HCT116 (cell line): ENCODE measurements around the gene HES2. TPM values are rescaled to one million over a fixed set of nuclear protein-coding genes. Genes with fewer than 3 reads are reported as not detected.

ENCODE experiments used
- ATAC-seq: fragments of 200-7000 bp; cut with Tn5 transposase; 2 replicates; pipeline ENCODE4 v1.9.1; 2020; ENCODE audit warnings: mild to moderate bottlenecking, moderate library complexity
- BruUV-seq: library from RNA; stranded (reverse); fragments of 400-500 nt; replicated peaks from 2 replicates; lab custom pipeline; 2021; lab: Mats Ljungman, UMichigan
- CTCF ChIA-PET: fragments of 300-600 bp; sonication (Branson Sonifier 250); formaldehyde crosslinking; loops from one replicate; lab custom pipeline; 2021; ENCODE audit warnings: antibody characterized with exemption; lab: Charles Lee
- POLR2A ChIA-PET: fragments of 300-600, 350-600 bp; sonication (Branson Sonifier 250); formaldehyde crosslinking; loops from one replicate; lab custom pipeline; 2021; ENCODE audit warnings: antibody characterized with exemption; lab: Charles Lee
- RAD21 ChIA-PET, 2 experiments: fragments of 300-600 bp; sonication (Branson Sonifier 250); formaldehyde crosslinking; loops; one replicate each; lab custom pipeline; 2023; ENCODE audit warnings: low total read pairs in 2 of 2; ENCODE audit not compliant: uncharacterized antibody in 2 of 2, unreplicated experiment in 2 of 2, low non-redundant PET in 1 of 2; lab: Charles Lee
- DNase-seq: peaks from one replicate; pipeline ENCODE4 v3.0.0-alpha.2; 2010; ENCODE audit warnings: low read depth, low spot score
- H2AFZ ChIP-seq: fragments of 200-600 bp; shearing (Covaris generic), sonication (generic); 2 replicates; pipeline ENCODE4 v1.6.1; 2017; ENCODE audit warnings: low read depth, mixed run types, mixed read lengths, antibody characterized with exemption, low read length; ENCODE audit not compliant: poor library complexity, severe bottlenecking
- H3K27ac ChIP-seq: 2 replicates; pipeline ENCODE4 v1.5.1; 2012; ENCODE audit warnings: low read depth, low read length
- H3K27me3 ChIP-seq: fragments of 200-600 bp; sonication (generic); 2 replicates; pipeline ENCODE4 v1.6.1; 2016; ENCODE audit warnings: mixed run types, low read length, mixed read lengths; ENCODE audit not compliant: insufficient read depth
- H3K36me3 ChIP-seq, 2 experiments: fragments of 200-500 bp in 1 of 2; fragments of 200-600 bp in 1 of 2; sonication (Bioruptor generic) in 1 of 2; sonication (generic) in 1 of 2; 2 replicates each; pipeline versions ENCODE4 v1.5.1 to v1.6.1; 2014 to 2016; ENCODE audit warnings: low read length in 2 of 2, inconsistent platforms in 1 of 2, mixed read lengths in 1 of 2, mixed run types in 1 of 2; ENCODE audit not compliant: insufficient read depth in 2 of 2, control insufficient read depth in 1 of 2
- H3K4me1 ChIP-seq, 2 experiments: fragments of 200-600 bp in 1 of 2; sonication (generic) in 1 of 2; 2 replicates each; pipeline versions ENCODE4 v1.5.1 to v1.6.1; 2012 to 2017; ENCODE audit warnings: low read length in 2 of 2, inconsistent platforms in 1 of 2, mild to moderate bottlenecking in 1 of 2, mixed read lengths in 1 of 2, mixed run types in 1 of 2, moderate library complexity in 1 of 2; ENCODE audit not compliant: insufficient read depth in 2 of 2, control insufficient read depth in 1 of 2
- H3K4me2 ChIP-seq: fragments of 200-600 bp; sonication (generic); 2 replicates; pipeline ENCODE4 v1.6.1; 2017; ENCODE audit warnings: mixed run types, low read length, mixed read lengths
- H3K4me3 ChIP-seq, 2 experiments: fragments of 200-600 bp in 1 of 2; sonication (generic) in 1 of 2; replicated peaks in 1 of 2; 2 replicates each; pipeline ENCODE4 v1.5.1; 2011 to 2016; ENCODE audit warnings: low read length in 2 of 2, control low read depth in 1 of 2, low read depth in 1 of 2, mild to moderate bottlenecking in 1 of 2, mixed read lengths in 1 of 2, mixed run types in 1 of 2
- H3K79me2 ChIP-seq: fragments of 200-600 bp; sonication (generic); 2 replicates; pipeline ENCODE4 v1.6.1; 2017; ENCODE audit warnings: mild to moderate bottlenecking, mixed run types, low read length, moderate library complexity, mixed read lengths; ENCODE audit not compliant: insufficient read depth
- H3K9ac ChIP-seq: fragments of 200-600 bp; sonication (generic); 2 replicates; pipeline ENCODE4 v1.6.1; 2016; ENCODE audit warnings: low read length, mixed read lengths
- H3K9me2 ChIP-seq: fragments of 200-600 bp; sonication (generic), shearing (Covaris generic); 2 replicates; pipeline ENCODE4 v1.6.1; 2017; ENCODE audit warnings: mixed run types, mild to moderate bottlenecking, moderate library complexity; ENCODE audit not compliant: insufficient read depth
- H3K9me3 ChIP-seq, 2 experiments: fragments of 200-500 bp in 1 of 2; fragments of 200-600 bp in 1 of 2; sonication (Bioruptor generic) in 1 of 2; sonication (generic) in 1 of 2; 2 replicates each; pipeline ENCODE4 v1.6.1; 2014 to 2017; ENCODE audit warnings: low read length in 2 of 2, mixed read lengths in 2 of 2, inconsistent platforms in 1 of 2, low read depth in 1 of 2, mild to moderate bottlenecking in 1 of 2, mixed run types in 1 of 2, moderate library complexity in 1 of 2; ENCODE audit not compliant: control insufficient read depth in 1 of 2, insufficient read depth in 1 of 2
- H4K20me1 ChIP-seq: fragments of 200-600 bp; sonication (generic), shearing (Covaris generic); 2 replicates; pipeline ENCODE4 v1.6.1; 2017; ENCODE audit warnings: mixed run types, mild to moderate bottlenecking, moderate library complexity; ENCODE audit not compliant: insufficient read depth
- ELF1 ChIP-seq: IDR thresholded peaks from 2 replicates; pipeline ENCODE4 v1.6.1; 2012; ENCODE audit warnings: low read depth, borderline replicate concordance
- FOSL1 ChIP-seq: IDR thresholded peaks from 2 replicates; pipeline ENCODE4 v1.6.1; 2012; ENCODE audit warnings: low read depth
- RAD21 ChIP-seq: IDR thresholded peaks from 2 replicates; pipeline ENCODE4 v1.6.1; 2012; ENCODE audit warnings: low read depth, mild to moderate bottlenecking
- ZFX ChIP-seq: fragments of 450-650 bp; IDR thresholded peaks from 2 replicates; pipeline ENCODE4 v1.6.1; 2017
- intact Hi-C: fragments of 100-400 bp; cut with micrococcal nuclease; formaldehyde crosslinking; loops from 2 replicates; pipeline ENCODE4 v1.10.0; 2022
- total RNA-seq: library from RNA; stranded (reverse); gene quantifications from one replicate; pipeline ENCODE4 v1.2.1, GENCODE V29; 2021; ENCODE audit not compliant: unreplicated experiment
- TF ChIP-seq, protein P1 (sequence below), 3 experiments: fragments of 200-600 bp in 1 of 3; sonication (generic) in 1 of 3; IDR thresholded peaks in 2 of 3; conservative IDR thresholded peaks in 1 of 3; 2 replicates each; pipeline ENCODE4 v1.5.1; 2012 to 2017; ENCODE audit warnings: low read depth in 2 of 3, low read length in 2 of 3, antibody characterized with exemption in 1 of 3, borderline replicate concordance in 1 of 3, control low read depth in 1 of 3, mild to moderate bottlenecking in 1 of 3, mixed read lengths in 1 of 3, mixed run types in 1 of 3, moderate library complexity in 1 of 3; ENCODE audit not compliant: insufficient read depth in 1 of 3
- TF ChIP-seq, protein P2 (sequence below): IDR thresholded peaks from 2 replicates; pipeline ENCODE4 v1.6.1; 2012
- TF ChIP-seq, protein P3 (sequence below): IDR thresholded peaks from 2 replicates; pipeline ENCODE4 v1.6.1; 2012; ENCODE audit warnings: low read depth

HES2 gene
- total RNA-seq, 1 experiment from 2014 or later = 8.4 TPM

GRCh38 chr1:6460301-6461050 is 40.8 kb upstream of the HES2 start:
- no peak overlapping the region for H3K4me2 ChIP-seq
- POLR2A ChIA-PET = interaction anchor here (0.7 kb wide), 1 partner anchor 57 kb away, joined by 4 read pairs; no protein-coding TSS in a partner anchor

More at GRCh38 chr1:6460301-6461050, 40.8 kb upstream of the HES2 start:
- ChIA-PET RAD21 (no interaction called here), CTCF (no interaction called here)
- H2AFZ ChIP-seq = no peak overlapping the region
- no peak overlapping the region for H3K4me3 ChIP-seq
- TSS peak; percentile 20 for BruUV-seq
- intact Hi-C loops = no loop called here
- peaks cover 3 to 10% of the 10 kb centered on the region in 2 experiments; a peak in 3 of 4 replicates for H3K4me1 ChIP-seq
- no peaks in the 10 kb centered on the region for H3K9me3 ChIP-seq
- H3K27me3 ChIP-seq = no peaks in the 10 kb centered on the region
- H3K79me2 ChIP-seq = no peaks in the 10 kb centered on the region
- no peaks in the 10 kb centered on the region for H3K9me2 ChIP-seq
- no peak for DNase-seq
- H3K9ac ChIP-seq = no peak overlapping the region
- no peak overlapping the region for H3K27ac ChIP-seq
- no peak for ATAC-seq
- peaks cover 3 to 11% of the 10 kb centered on the region in 2 experiments; a peak in 1 of 4 replicates for H3K36me3 ChIP-seq
- H4K20me1 ChIP-seq = no peaks in the 10 kb centered on the region
- no peak for TF ChIP-seq ZFX
- no peak for TF ChIP-seq ELF1
- TF ChIP-seq, protein P1, sequence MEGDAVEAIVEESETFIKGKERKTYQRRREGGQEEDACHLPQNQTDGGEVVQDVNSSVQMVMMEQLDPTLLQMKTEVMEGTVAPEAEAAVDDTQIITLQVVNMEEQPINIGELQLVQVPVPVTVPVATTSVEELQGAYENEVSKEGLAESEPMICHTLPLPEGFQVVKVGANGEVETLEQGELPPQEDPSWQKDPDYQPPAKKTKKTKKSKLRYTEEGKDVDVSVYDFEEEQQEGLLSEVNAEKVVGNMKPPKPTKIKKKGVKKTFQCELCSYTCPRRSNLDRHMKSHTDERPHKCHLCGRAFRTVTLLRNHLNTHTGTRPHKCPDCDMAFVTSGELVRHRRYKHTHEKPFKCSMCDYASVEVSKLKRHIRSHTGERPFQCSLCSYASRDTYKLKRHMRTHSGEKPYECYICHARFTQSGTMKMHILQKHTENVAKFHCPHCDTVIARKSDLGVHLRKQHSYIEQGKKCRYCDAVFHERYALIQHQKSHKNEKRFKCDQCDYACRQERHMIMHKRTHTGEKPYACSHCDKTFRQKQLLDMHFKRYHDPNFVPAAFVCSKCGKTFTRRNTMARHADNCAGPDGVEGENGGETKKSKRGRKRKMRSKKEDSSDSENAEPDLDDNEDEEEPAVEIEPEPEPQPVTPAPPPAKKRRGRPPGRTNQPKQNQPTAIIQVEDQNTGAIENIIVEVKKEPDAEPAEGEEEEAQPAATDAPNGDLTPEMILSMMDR (IDR thresholded peaks at IDR 0.05 in 2 of 3, conservative IDR thresholded peaks at IDR 0.05 in 1 of 3; ENCODE audit: borderline replicate concordance in 1 of 3, insufficient read depth in 1 of 3, low read depth in 2 of 3, low read length in 2 of 3) = no peak
- no peak for TF ChIP-seq FOSL1
- TF ChIP-seq, protein P2, sequence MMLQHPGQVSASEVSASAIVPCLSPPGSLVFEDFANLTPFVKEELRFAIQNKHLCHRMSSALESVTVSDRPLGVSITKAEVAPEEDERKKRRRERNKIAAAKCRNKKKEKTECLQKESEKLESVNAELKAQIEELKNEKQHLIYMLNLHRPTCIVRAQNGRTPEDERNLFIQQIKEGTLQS = no peak
- TF ChIP-seq, protein P3, sequence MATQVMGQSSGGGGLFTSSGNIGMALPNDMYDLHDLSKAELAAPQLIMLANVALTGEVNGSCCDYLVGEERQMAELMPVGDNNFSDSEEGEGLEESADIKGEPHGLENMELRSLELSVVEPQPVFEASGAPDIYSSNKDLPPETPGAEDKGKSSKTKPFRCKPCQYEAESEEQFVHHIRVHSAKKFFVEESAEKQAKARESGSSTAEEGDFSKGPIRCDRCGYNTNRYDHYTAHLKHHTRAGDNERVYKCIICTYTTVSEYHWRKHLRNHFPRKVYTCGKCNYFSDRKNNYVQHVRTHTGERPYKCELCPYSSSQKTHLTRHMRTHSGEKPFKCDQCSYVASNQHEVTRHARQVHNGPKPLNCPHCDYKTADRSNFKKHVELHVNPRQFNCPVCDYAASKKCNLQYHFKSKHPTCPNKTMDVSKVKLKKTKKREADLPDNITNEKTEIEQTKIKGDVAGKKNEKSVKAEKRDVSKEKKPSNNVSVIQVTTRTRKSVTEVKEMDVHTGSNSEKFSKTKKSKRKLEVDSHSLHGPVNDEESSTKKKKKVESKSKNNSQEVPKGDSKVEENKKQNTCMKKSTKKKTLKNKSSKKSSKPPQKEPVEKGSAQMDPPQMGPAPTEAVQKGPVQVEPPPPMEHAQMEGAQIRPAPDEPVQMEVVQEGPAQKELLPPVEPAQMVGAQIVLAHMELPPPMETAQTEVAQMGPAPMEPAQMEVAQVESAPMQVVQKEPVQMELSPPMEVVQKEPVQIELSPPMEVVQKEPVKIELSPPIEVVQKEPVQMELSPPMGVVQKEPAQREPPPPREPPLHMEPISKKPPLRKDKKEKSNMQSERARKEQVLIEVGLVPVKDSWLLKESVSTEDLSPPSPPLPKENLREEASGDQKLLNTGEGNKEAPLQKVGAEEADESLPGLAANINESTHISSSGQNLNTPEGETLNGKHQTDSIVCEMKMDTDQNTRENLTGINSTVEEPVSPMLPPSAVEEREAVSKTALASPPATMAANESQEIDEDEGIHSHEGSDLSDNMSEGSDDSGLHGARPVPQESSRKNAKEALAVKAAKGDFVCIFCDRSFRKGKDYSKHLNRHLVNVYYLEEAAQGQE = no peak
- no peak for TF ChIP-seq RAD21
